GM12878 (cell line): ENCODE data around the gene CREB5. TPM values are rescaled to one million over a fixed set of nuclear protein-coding genes. Genes with fewer than 3 reads are reported as not detected.

Source experiments
- ATAC-seq: fragments of 200-7000 bp; cut with Tn5 transposase; 3 replicates; pipeline ENCODE4 v1.9.1; 2020; ENCODE audit warnings: mild to moderate bottlenecking, moderate library complexity
- BruUV-seq: library from RNA; stranded (reverse); fragments of 400-500 nt; replicated peaks from 2 replicates; lab custom pipeline; 2021; lab: Mats Ljungman, UMichigan
- CTCF ChIA-PET: fragments of 300-600 bp; sonication (Branson Sonifier 250); formaldehyde crosslinking; extraction: SDS; loops from one replicate; lab custom pipeline; 2021; ENCODE audit warnings: inconsistent platforms; lab: Yijun Ruan, JAX
- POLR2A ChIA-PET: fragments of 350-600 bp; formaldehyde crosslinking; extraction: SDS; loops from one replicate; lab custom pipeline; 2021; ENCODE audit warnings: inconsistent platforms; lab: Charles Lee
- RAD21 ChIA-PET: fragments of 300-600 bp; sonication (Branson Sonifier 250); formaldehyde crosslinking; loops from one replicate; lab custom pipeline; 2023; ENCODE audit warnings: antibody characterized with exemption; ENCODE audit not compliant: unreplicated experiment; lab: Charles Lee
- SMC1A ChIA-PET: fragments of 300-600 bp; sonication (Branson Sonifier 250); formaldehyde crosslinking; loops from one replicate; lab custom pipeline; 2023; ENCODE audit not compliant: unreplicated experiment, uncharacterized antibody; lab: Charles Lee
- DNase-seq: peaks from one replicate; pipeline ENCODE4 v3.0.0-alpha.2; 2011; ENCODE audit warnings: low read depth, low spot score
- FAIRE-seq: peaks from 3 replicates; lab custom pipeline; 2011; peaks lifted over from hg19 to GRCh38; lab: Jason Lieb, UNC
- H2AFZ ChIP-seq: 2 replicates; pipeline ENCODE4 v1.6.0; 2011; ENCODE audit warnings: low read depth, low read length, control low read depth; ENCODE audit not compliant: control insufficient read depth
- H3K27ac ChIP-seq: 2 replicates; pipeline ENCODE4 v1.5.1; 2011; ENCODE audit warnings: control low read depth; ENCODE audit not compliant: control insufficient read depth, insufficient read depth
- H3K27me3 ChIP-seq, 2 experiments: replicated peaks in 1 of 2; 2 replicates each; pipeline versions ENCODE4 v1.6.0 to v1.6.1; 2011; ENCODE audit warnings: low read length in 1 of 2; ENCODE audit not compliant: control insufficient read depth in 2 of 2, insufficient read depth in 2 of 2
- H3K36me3 ChIP-seq, 2 experiments: 2 replicates each; pipeline ENCODE4 v1.5.1; 2011; ENCODE audit warnings: low read length in 1 of 2; ENCODE audit not compliant: control insufficient read depth in 2 of 2, insufficient read depth in 2 of 2
- H3K4me1 ChIP-seq: 2 replicates; pipeline ENCODE4 v1.6.1; 2011; ENCODE audit warnings: mild to moderate bottlenecking, low read length, moderate library complexity, mixed read lengths; ENCODE audit not compliant: control insufficient read depth, insufficient read depth
- H3K4me2 ChIP-seq: 2 replicates; pipeline ENCODE4 v1.6.0; 2011; ENCODE audit warnings: control low read depth; ENCODE audit not compliant: control insufficient read depth, insufficient read depth
- H3K4me3 ChIP-seq: fragments of 200-600 bp; sonication (generic); 2 replicates; pipeline ENCODE4 v1.5.1; 2016
- H3K79me2 ChIP-seq: 2 replicates; pipeline ENCODE4 v1.6.0; 2011; ENCODE audit warnings: low read length; ENCODE audit not compliant: control insufficient read depth, insufficient read depth
- H3K9ac ChIP-seq: 2 replicates; pipeline ENCODE4 v1.8.0; 2011; ENCODE audit warnings: low read length, control low read depth, mixed read lengths; ENCODE audit not compliant: control insufficient read depth, insufficient read depth
- H3K9me3 ChIP-seq: replicated peaks from 3 replicates; pipeline ENCODE4 v1.5.1; 2011; ENCODE audit warnings: mild to moderate bottlenecking, low read length; ENCODE audit not compliant: control insufficient read depth, insufficient read depth
- H4K20me1 ChIP-seq: 2 replicates; pipeline ENCODE4 v1.6.0; 2011; ENCODE audit not compliant: control insufficient read depth, insufficient read depth
- GATAD2B ChIP-seq: fragments of 450-650 bp; conservative IDR thresholded peaks from 2 replicates; pipeline ENCODE4 v1.6.1; 2017; ENCODE audit warnings: low read depth, mild to moderate bottlenecking, moderate library complexity
- HDAC2 ChIP-seq: fragments of 200-600 bp; sonication (generic); IDR thresholded peaks from 2 replicates; pipeline ENCODE4 v1.6.1; 2017
- MTA2 ChIP-seq: fragments of 450-650 bp; IDR thresholded peaks from 2 replicates; pipeline ENCODE4 v1.6.1; 2016; ENCODE audit warnings: low read depth, mild to moderate bottlenecking, moderate library complexity
- MTA3 ChIP-seq: IDR thresholded peaks from 2 replicates; pipeline ENCODE4 v1.6.1; 2012; ENCODE audit warnings: low read length, inconsistent platforms, borderline replicate concordance
- NFIC ChIP-seq: IDR thresholded peaks from 2 replicates; pipeline ENCODE4 v1.6.1; 2012; ENCODE audit warnings: low read depth, mild to moderate bottlenecking, inconsistent platforms, low read length, moderate library complexity
- PML ChIP-seq: IDR thresholded peaks from 2 replicates; pipeline ENCODE4 v1.6.1; 2012; ENCODE audit warnings: low read length, inconsistent platforms
- RB1 ChIP-seq: fragments of 450-650 bp; formaldehyde crosslinking; IDR thresholded peaks from 2 replicates; pipeline ENCODE4 v1.6.1; 2017; ENCODE audit warnings: mild to moderate bottlenecking, borderline replicate concordance
- WGBS: methylation state at CpG from one replicate; pipeline ENCODE4 v1.1.6; 2016; ENCODE audit warnings: low lambda C conversion rate; ENCODE audit not compliant: insufficient replicate concordance, insufficient coverage; ENCODE audit errors: missing lambda C conversion rate; 5-methylcytosine and 5-hydroxymethylcytosine counted together
- in situ Hi-C: fragments of 300-500 bp; cut with MboI; formaldehyde crosslinking; loops from 9 replicates; pipeline ENCODE4 v1.14.3; 2018; ENCODE audit warnings: mixed read lengths
- intact Hi-C: fragments of 100-400 bp; cut with micrococcal nuclease; formaldehyde crosslinking; loops from one replicate; pipeline ENCODE4 v1.14.2; 2022; ENCODE audit not compliant: unreplicated experiment
- polyA plus RNA-seq, 11 experiments: library from polyadenylated mRNA; depleted of rRNA in 4 of 11; unstranded in 6 of 11; stranded (reverse) in 5 of 11; fragments of >200 nt; fragmentation: Nextera tagmentation in 4 of 11; fragmentation: Illumina TruSeq in 1 of 11; extraction: Ambion mirVana in 4 of 11; extraction: Trizol in 1 of 11; gene quantifications; 1 replicate in 1 of 11; 2 replicates in 10 of 11; pipeline versions ENCODE4 v1.2.1 to v1.2.3, GENCODE V29; 2011 to 2016; ENCODE audit warnings: inconsistent platforms in 2 of 11, missing spikeins in 2 of 11, low read depth in 1 of 11
- total RNA-seq, 4 experiments: library from RNA; depleted of rRNA in 3 of 4; stranded (reverse); fragments of >200 nt in 3 of 4; fragmentation: Illumina TruSeq in 1 of 4; extraction: Trizol in 1 of 4; gene quantifications; 2 replicates each; pipeline versions ENCODE4 v1.2.1 to v1.2.3, GENCODE V29; 2013 to 2021
- TF ChIP-seq, protein P1 (sequence below): IDR thresholded peaks from 2 replicates; pipeline ENCODE4 v1.6.1; 2012; ENCODE audit warnings: low read depth, low read length, improper control_type of control experiment
- TF ChIP-seq, protein P2 (sequence below): IDR thresholded peaks from 2 replicates; pipeline ENCODE4 v1.6.1; 2011; ENCODE audit warnings: borderline replicate concordance, low read depth, mild to moderate bottlenecking, moderate library complexity, low read length; ENCODE audit not compliant: insufficient read depth, poor library complexity, severe bottlenecking
- TF ChIP-seq, protein P3 (sequence below): IDR thresholded peaks from 2 replicates; pipeline ENCODE4 v1.6.1; 2011; ENCODE audit warnings: mild to moderate bottlenecking, low read depth, low read length, moderate library complexity; ENCODE audit not compliant: insufficient replicate concordance
- TF ChIP-seq, protein P4 (sequence below): IDR thresholded peaks from 2 replicates; pipeline ENCODE4 v1.6.1; 2012; ENCODE audit warnings: low read length, inconsistent platforms

CREB5 gene
- total and polyA plus RNA-seq, 10 of the 15 experiments (the other 5 are each of a cell fraction or from before 2014, with no cell fraction given), result 12.9 to 74.1 (median 53.0) TPM

DNA sequence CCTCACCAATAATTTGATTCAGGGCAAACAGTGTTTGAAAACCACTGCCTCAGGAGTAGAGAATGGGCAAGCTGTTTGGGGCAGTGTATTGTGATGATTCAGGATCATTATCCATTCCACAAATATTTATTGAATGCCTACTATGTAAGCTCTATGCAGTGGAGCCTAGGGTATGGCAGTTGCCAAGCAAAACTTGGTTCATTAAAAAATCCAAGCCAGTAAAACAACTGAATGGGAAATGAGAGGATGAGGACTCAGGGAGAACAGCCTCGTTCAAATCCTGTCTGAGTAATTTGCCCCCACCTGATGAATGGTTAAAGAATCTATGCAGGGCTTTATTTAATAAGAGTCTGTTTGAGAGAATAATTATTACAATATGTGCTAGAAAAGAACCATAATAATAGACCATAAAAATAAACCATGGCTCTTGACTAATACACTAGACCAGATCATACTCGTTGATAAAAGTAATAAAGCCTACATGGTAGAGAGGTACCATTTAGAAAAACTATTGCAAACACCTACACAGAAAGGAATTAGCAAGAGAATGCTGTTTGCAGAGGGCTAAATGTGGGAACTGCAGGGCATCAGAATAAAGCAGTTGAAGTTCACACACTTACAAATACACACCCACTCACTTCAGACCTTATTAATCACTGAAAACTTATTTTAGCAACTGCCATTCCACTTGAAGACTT lies 71.7 kb downstream of the CREB5 start (continued):
- TF ChIP-seq, protein P1, sequence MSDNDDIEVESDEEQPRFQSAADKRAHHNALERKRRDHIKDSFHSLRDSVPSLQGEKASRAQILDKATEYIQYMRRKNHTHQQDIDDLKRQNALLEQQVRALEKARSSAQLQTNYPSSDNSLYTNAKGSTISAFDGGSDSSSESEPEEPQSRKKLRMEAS, result no peak
- TF ChIP-seq MTA3 (no peak), MTA2 (peak; percentile 44)

DNA sequence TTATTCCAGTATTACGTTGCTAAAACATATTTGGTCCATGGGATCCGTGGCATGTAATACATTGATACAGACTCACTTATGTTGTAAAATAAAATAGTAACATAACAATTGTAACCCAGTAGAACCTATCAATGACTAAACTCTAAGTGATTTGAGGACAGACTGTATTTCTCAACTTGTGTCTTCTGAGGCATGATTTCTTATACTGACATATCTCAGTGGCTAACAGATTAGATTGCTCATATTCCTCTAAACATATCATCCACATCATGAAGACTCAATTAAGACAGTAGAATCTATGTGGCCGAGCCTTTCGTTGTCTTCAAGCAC lies 72.3 kb downstream of the CREB5 start:
- CTCF ChIA-PET, result no interaction called here
- WGBS, result 61% methylated on average over 4 of the region's 4 CpGs

More for the DNA sequence above, 72.3 kb downstream of the CREB5 start:
- Histone ChIP-seq H3K36me3 (no peaks in the 10 kb centered on the region), H3K27ac (no peak overlapping the region), H3K4me2 (no peak overlapping the region), H3K27me3 (no peaks in the 10 kb centered on the region), H3K4me3 (no peak overlapping the region), H3K4me1 (peaks cover 27% of the 10 kb centered on the region), H2AFZ (no peak overlapping the region), H3K79me2 (no peaks in the 10 kb centered on the region), H3K9ac (no peak overlapping the region), H3K9me3 (no peaks in the 10 kb centered on the region), H4K20me1 (no peaks in the 10 kb centered on the region)
- intact Hi-C loops, result loop anchor here (5.0 to 10.0 kb wide), 3 partner anchors 38 to 368 kb away; no protein-coding TSS in a partner anchor
- no peak for FAIRE-seq
- ChIA-PET RAD21 (interaction anchor here (0.8 to 7.4 kb wide), 2 partner anchors 23 to 89 kb away, joined by 3 to 192 read pairs; no protein-coding TSS in a partner anchor), POLR2A (no interaction called here), SMC1A (interaction anchor here (1.1 to 11.7 kb wide), 5 partner anchors 10 to 91 kb away, joined by 3 to 153 read pairs (median 4); no protein-coding TSS in a partner anchor)
- no TSS peak for BruUV-seq
- no peak for DNase-seq
- TF ChIP-seq, protein P2, sequence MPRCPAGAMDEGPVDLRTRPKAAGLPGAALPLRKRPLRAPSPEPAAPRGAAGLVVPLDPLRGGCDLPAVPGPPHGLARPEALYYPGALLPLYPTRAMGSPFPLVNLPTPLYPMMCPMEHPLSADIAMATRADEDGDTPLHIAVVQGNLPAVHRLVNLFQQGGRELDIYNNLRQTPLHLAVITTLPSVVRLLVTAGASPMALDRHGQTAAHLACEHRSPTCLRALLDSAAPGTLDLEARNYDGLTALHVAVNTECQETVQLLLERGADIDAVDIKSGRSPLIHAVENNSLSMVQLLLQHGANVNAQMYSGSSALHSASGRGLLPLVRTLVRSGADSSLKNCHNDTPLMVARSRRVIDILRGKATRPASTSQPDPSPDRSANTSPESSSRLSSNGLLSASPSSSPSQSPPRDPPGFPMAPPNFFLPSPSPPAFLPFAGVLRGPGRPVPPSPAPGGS, result peak; percentile 33
- TF ChIP-seq HDAC2, result no peak
- TF ChIP-seq, protein P3, sequence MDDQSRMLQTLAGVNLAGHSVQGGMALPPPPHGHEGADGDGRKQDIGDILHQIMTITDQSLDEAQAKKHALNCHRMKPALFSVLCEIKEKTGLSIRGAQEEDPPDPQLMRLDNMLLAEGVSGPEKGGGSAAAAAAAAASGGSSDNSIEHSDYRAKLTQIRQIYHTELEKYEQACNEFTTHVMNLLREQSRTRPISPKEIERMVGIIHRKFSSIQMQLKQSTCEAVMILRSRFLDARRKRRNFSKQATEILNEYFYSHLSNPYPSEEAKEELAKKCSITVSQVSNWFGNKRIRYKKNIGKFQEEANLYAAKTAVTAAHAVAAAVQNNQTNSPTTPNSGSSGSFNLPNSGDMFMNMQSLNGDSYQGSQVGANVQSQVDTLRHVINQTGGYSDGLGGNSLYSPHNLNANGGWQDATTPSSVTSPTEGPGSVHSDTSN, result no peak
- TF ChIP-seq RB1, result 0 out of 2 replicates have a peak, but pooled peaks have one; percentile 16
- TF ChIP-seq GATAD2B, result 0 out of 2 replicates have a peak, but pooled peaks have one; percentile 1
- TF ChIP-seq, protein P4, sequence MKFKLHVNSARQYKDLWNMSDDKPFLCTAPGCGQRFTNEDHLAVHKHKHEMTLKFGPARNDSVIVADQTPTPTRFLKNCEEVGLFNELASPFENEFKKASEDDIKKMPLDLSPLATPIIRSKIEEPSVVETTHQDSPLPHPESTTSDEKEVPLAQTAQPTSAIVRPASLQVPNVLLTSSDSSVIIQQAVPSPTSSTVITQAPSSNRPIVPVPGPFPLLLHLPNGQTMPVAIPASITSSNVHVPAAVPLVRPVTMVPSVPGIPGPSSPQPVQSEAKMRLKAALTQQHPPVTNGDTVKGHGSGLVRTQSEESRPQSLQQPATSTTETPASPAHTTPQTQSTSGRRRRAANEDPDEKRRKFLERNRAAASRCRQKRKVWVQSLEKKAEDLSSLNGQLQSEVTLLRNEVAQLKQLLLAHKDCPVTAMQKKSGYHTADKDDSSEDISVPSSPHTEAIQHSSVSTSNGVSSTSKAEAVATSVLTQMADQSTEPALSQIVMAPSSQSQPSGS, result 0 out of 2 replicates have a peak, but pooled peaks have one; percentile 1
- peak; percentile 18; the same call in 1 of the 2 replicates for TF ChIP-seq NFIC
- 0 out of 2 replicates have a peak, but pooled peaks have one; percentile 31 for TF ChIP-seq PML
- in situ Hi-C loops, result loop anchor here (5.0 kb wide), 1 partner anchor 48 kb away; no protein-coding TSS in a partner anchor
- ATAC-seq, result no peak
